Left lobe of liver (tissue), 2 donors: ENCODE data around the gene SLITRK3. TPM values are rescaled to one million over a fixed set of nuclear protein-coding genes. Genes with fewer than 3 reads are reported as not detected.
"Not testable (repeated sequence)": the region's sequence is repeated elsewhere in the genome, so short reads cannot be mapped to it uniquely, and the experiment has no call there.

Source experiments
- ATAC-seq: fragments of 200-7000 bp; cut with Tn5 transposase; one replicate; pipeline ENCODE4 v1.9.1; 2020; ENCODE audit warnings: mild to moderate bottlenecking, moderate library complexity
- DNase-seq: peaks from one replicate; pipeline ENCODE4 v3.0.0-alpha.2; 2020; ENCODE audit warnings: low spot score
- total RNA-seq: library from RNA; stranded (reverse); gene quantifications from one replicate; pipeline ENCODE4 v1.2.1, GENCODE V29; 2021
- donor health status: DM: no; HTN: no; CAD: no; lungs with moderate emphysema.
- donor health status: DM: no; HTN: yes; CAD: no.

SLITRK3 gene
- total RNA-seq, 1 donor from 2014 or later: 0.18 TPM

GRCh38 chr3:165193366-165194254 is 2.6 kb downstream of the SLITRK3 start:
- DNase-seq (no peak), ATAC-seq (no peak)

GRCh38 chr3:165192610-165193192 is 3.5 kb downstream of the SLITRK3 start:
- DNase-seq (no peak), ATAC-seq (no peak)

GRCh38 chr3:165191491-165191890 is 4.7 kb downstream of the SLITRK3 start:
- ATAC-seq (no peak), DNase-seq (no peak)

GRCh38 chr3:165188452-165188851 is 7.7 kb downstream of the SLITRK3 start:
- DNase-seq: no peak
- no peak for ATAC-seq

GRCh38 chr3:165185707-165186327 is 10.4 kb downstream of the SLITRK3 start:
- ATAC-seq: peak; percentile 99
- no peak for DNase-seq

- no peak for ATAC-seq
- DNase-seq: no peak
Measured at GRCh38 chr3:165181556-165181955, 14.6 kb downstream of the SLITRK3 start.

- DNase-seq (no peak), ATAC-seq (no peak)
Measured at GRCh38 chr3:165170236-165170635, 25.9 kb downstream of the SLITRK3 start.

GRCh38 chr3:165169368-165169767 is 26.8 kb downstream of the SLITRK3 start:
- DNase-seq: no peak
- ATAC-seq: no peak

GRCh38 chr3:165162883-165163282 is 33.3 kb downstream of the SLITRK3 start:
- no peak for ATAC-seq
- DNase-seq: no peak

- ATAC-seq: peak; percentile 23
Measured at GRCh38 chr3:165159760-165160421, 36.3 kb downstream of the SLITRK3 start.

GRCh38 chr3:165158011-165158410 is 38.2 kb downstream of the SLITRK3 start:
- no peak for ATAC-seq
- DNase-seq: no peak

More at GRCh38 chr3:165159760-165160421, 36.3 kb downstream of the SLITRK3 start:
- no peak for DNase-seq

GRCh38 chr3:165156757-165157420 is 39.3 kb downstream of the SLITRK3 start:
- ATAC-seq: no peak
- DNase-seq: no peak

GRCh38 chr3:165148876-165149441 is 47.2 kb downstream of the SLITRK3 start:
- ATAC-seq: no peak
- no peak for DNase-seq

- no peak for ATAC-seq
- no peak for DNase-seq
Measured at GRCh38 chr3:165144271-165144670, 51.9 kb downstream of the SLITRK3 start.

- not testable (repeated sequence) for ATAC-seq, DNase-seq
Measured at GRCh38 chr3:165139918-165140317, 56.3 kb downstream of the SLITRK3 start.

Other genes with a start within 250 kb of the SLITRK3 start
- not detected for gene SI, start 117.9 kb downstream of the SLITRK3 start, total RNA-seq